CD4-positive, alpha-beta T cell (primary cell): Measurements from ENCODE around the gene XRCC4. TPM values are rescaled to one million over a fixed set of nuclear protein-coding genes. Genes with fewer than 3 reads are reported as not detected.

Experiments used
- ATAC-seq: fragments of 200-7000 bp; cut with Tn5 transposase; one replicate; pipeline ENCODE4 v1.10.0; 2022; ENCODE audit warnings: mild to moderate bottlenecking; ENCODE audit not compliant: poor library complexity
- CTCF ChIA-PET: fragments of 350-600 bp; sonication (Branson Sonifier 250); formaldehyde crosslinking; loops from one replicate; lab custom pipeline; 2021; ENCODE audit warnings: antibody characterized with exemption, inconsistent platforms; lab: Charles Lee
- POLR2A ChIA-PET: fragments of 350-600 bp; sonication (Branson Sonifier 250); formaldehyde crosslinking; loops from one replicate; lab custom pipeline; 2021; ENCODE audit warnings: antibody characterized with exemption, inconsistent platforms; lab: Charles Lee
- DNase-seq, 14 experiments: peaks; one replicate each; pipeline ENCODE4 v3.0.0-alpha.2; 2013 to 2020; ENCODE audit warnings: mixed read lengths in 2 of 14
- H3K27ac ChIP-seq, 2 donors: one replicate each; pipeline versions ENCODE4 v1.5.1 to v1.7.0; 2013; ENCODE audit warnings: low read length in 2 of 2, low read depth in 1 of 2, mild to moderate bottlenecking in 1 of 2
- H3K27me3 ChIP-seq, 2 experiments: 1 replicate in 1 of 2; 2 replicates in 1 of 2; pipeline versions ENCODE4 v1.6.1 to v1.7.0; 2013; ENCODE audit warnings: low read length in 2 of 2, control low read depth in 1 of 2, mild to moderate bottlenecking in 1 of 2, moderate library complexity in 1 of 2; ENCODE audit not compliant: insufficient read depth in 2 of 2, control insufficient read depth in 1 of 2
- H3K36me3 ChIP-seq: one replicate; pipeline ENCODE4 v1.6.1; 2013; ENCODE audit warnings: low read length, control low read depth; ENCODE audit not compliant: insufficient read depth
- H3K4me1 ChIP-seq: one replicate; pipeline ENCODE4 v1.6.1; 2013; ENCODE audit warnings: low read length, control low read depth; ENCODE audit not compliant: insufficient read depth
- H3K4me3 ChIP-seq: one replicate; pipeline ENCODE4 v1.5.1; 2013; ENCODE audit warnings: mild to moderate bottlenecking, low read length, moderate library complexity
- H3K9me3 ChIP-seq, 2 experiments: 1 replicate in 1 of 2; 2 replicates in 1 of 2; pipeline versions ENCODE4 v1.6.1 to v1.7.0; 2013; ENCODE audit warnings: low read length in 2 of 2, mild to moderate bottlenecking in 2 of 2, control low read depth in 1 of 2, moderate library complexity in 1 of 2; ENCODE audit not compliant: control insufficient read depth in 1 of 2, insufficient read depth in 1 of 2
- H3K27ac Mint-ChIP-seq: one replicate; pipeline ENCODE4 v1.8.0; 2020; ENCODE audit warnings: mixed read lengths
- H3K27me3 Mint-ChIP-seq: one replicate; pipeline ENCODE4 v1.8.0; 2021; ENCODE audit warnings: mixed read lengths
- H3K36me3 Mint-ChIP-seq: one replicate; pipeline ENCODE4 v1.8.0; 2021; ENCODE audit warnings: low read depth, mixed read lengths
- H3K4me1 Mint-ChIP-seq: one replicate; pipeline ENCODE4 v1.8.0; 2021; ENCODE audit warnings: low read depth, mixed read lengths
- H3K4me3 Mint-ChIP-seq: one replicate; pipeline ENCODE4 v1.8.0; 2020; ENCODE audit warnings: mild to moderate bottlenecking, mixed read lengths
- H3K9me3 Mint-ChIP-seq: one replicate; pipeline ENCODE4 v1.8.0; 2020; ENCODE audit warnings: mixed read lengths
- intact Hi-C, 2 experiments: fragments of 100-400 bp; cut with DNase I in 1 of 2; cut with micrococcal nuclease in 1 of 2; formaldehyde crosslinking; loops; one replicate each; pipeline versions ENCODE4 v1.15.1 to v1.9.0; 2023 to 2025; cut with DNase I, micrococcal nuclease
- total RNA-seq, 174 experiments: library from RNA in 2 of 174; stranded (reverse) in 2 of 174; gene quantifications; one replicate each; pipeline ENCODE4 v1.2.3 and lab custom pipeline; 2021 to 2026
- TF ChIP-seq, protein P1 (sequence below): fragments of 200-600 bp; IDR thresholded peaks from one replicate; pipeline ENCODE4 v1.8.0; 2022; ENCODE audit warnings: antibody characterized with exemption, mild to moderate bottlenecking

XRCC4 gene
- total RNA-seq, 2 experiments from 2014 or later = 1.8 TPM

DNA sequence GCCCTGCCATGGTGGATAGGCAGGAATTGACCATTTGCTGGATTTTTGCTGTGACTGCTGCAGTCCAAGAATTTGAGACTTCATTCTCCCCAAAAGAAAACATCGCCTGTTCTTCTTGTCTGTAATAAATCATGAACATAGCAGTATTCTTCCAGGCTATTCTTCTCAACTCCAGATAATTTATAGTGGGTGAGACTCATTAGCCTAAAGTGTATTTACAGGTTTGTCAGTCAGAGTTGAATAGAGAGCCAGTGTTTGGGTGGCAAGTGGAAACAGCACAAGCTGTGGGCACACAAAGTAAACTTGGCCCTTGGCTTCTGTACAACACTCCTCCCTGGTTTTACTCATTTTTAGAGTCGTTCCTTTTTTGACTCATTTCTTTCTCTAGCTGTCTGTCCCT lies 266.0 kb downstream of the XRCC4 start:
- H3K4me3 ChIP-seq = no peak overlapping the region
- H3K9me3 Mint-ChIP-seq = peaks cover 6% of the 10 kb centered on the region
- TF ChIP-seq, protein P1, sequence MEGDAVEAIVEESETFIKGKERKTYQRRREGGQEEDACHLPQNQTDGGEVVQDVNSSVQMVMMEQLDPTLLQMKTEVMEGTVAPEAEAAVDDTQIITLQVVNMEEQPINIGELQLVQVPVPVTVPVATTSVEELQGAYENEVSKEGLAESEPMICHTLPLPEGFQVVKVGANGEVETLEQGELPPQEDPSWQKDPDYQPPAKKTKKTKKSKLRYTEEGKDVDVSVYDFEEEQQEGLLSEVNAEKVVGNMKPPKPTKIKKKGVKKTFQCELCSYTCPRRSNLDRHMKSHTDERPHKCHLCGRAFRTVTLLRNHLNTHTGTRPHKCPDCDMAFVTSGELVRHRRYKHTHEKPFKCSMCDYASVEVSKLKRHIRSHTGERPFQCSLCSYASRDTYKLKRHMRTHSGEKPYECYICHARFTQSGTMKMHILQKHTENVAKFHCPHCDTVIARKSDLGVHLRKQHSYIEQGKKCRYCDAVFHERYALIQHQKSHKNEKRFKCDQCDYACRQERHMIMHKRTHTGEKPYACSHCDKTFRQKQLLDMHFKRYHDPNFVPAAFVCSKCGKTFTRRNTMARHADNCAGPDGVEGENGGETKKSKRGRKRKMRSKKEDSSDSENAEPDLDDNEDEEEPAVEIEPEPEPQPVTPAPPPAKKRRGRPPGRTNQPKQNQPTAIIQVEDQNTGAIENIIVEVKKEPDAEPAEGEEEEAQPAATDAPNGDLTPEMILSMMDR = no peak
- H3K9me3 ChIP-seq = peaks cover 5 to 18% of the 10 kb centered on the region in 2 experiments
- peaks cover 7% of the 10 kb centered on the region for H3K4me1 ChIP-seq
- peaks cover 13% of the 10 kb centered on the region for H3K36me3 Mint-ChIP-seq
- no peak for ATAC-seq
- H3K4me3 Mint-ChIP-seq = no peak overlapping the region
- no peaks in the 10 kb centered on the region for H3K27me3 Mint-ChIP-seq
- H3K27ac Mint-ChIP-seq = no peak overlapping the region
- peaks cover 28% of the 10 kb centered on the region for H3K4me1 Mint-ChIP-seq
- no peaks in the 10 kb centered on the region for H3K27me3 ChIP-seq
- POLR2A ChIA-PET = no interaction called here
- H3K36me3 ChIP-seq = no peaks in the 10 kb centered on the region
- CTCF ChIA-PET = no interaction called here
- DNase-seq = no peak
- intact Hi-C loops = no loop called here
- H3K27ac ChIP-seq = no peak overlapping the region

GRCh38 chr5:83345423-83345822 lies 268.1 kb downstream of the XRCC4 start:
- H3K27me3 Mint-ChIP-seq = no peaks in the 10 kb centered on the region
- no peaks in the 10 kb centered on the region for H3K36me3 ChIP-seq
- H3K4me1 Mint-ChIP-seq = peaks cover 14% of the 10 kb centered on the region
- peaks cover 15% of the 10 kb centered on the region for H3K9me3 Mint-ChIP-seq
- TF ChIP-seq, protein P1 = no peak
- no peak overlapping the region for H3K4me3 ChIP-seq
- ChIA-PET CTCF (no interaction called here), POLR2A (no interaction called here)
- no peaks in the 10 kb centered on the region for H3K4me1 ChIP-seq
- H3K27ac ChIP-seq = no peak overlapping the region
- H3K9me3 ChIP-seq = peaks cover 8 to 19% of the 10 kb centered on the region in 2 experiments
- DNase-seq = no peak
- no peak for ATAC-seq
- H3K4me3 Mint-ChIP-seq = no peak overlapping the region
- no peak overlapping the region for H3K27ac Mint-ChIP-seq
- peaks cover 32% of the 10 kb centered on the region for H3K36me3 Mint-ChIP-seq
- intact Hi-C loops = no loop called here
- H3K27me3 ChIP-seq = no peaks in the 10 kb centered on the region

DNA sequence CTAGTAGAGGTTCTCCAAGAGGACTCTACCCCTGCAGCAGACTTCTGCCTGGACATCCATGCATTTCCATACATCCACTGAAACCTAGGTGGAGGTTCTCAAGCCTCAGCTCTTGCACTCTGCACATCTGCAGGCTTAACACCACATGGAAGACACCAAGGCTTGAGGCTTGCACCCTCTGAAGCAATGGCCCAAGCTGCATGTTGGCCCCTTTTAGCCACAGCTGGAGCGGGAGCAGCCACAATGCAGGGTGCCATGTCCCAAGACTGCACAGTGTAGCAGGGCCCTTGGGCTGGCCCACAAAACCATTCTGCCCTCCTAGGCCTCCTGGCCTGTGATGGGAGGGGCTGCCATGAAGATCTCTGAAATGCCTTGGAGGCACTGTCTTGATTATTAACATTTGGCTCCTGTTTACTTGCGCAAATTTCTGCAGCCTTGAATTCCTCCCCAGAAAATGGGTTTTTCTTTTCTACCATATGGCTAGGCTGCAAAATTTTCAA lies 271.0 kb downstream of the XRCC4 start:
- no peaks in the 10 kb centered on the region for H3K36me3 ChIP-seq
- no peaks in the 10 kb centered on the region for H3K27me3 Mint-ChIP-seq
- POLR2A ChIA-PET = no interaction called here
- no peaks in the 10 kb centered on the region for H3K27me3 ChIP-seq
- CTCF ChIA-PET = no interaction called here
- no peak overlapping the region for H3K4me3 ChIP-seq
- no peaks in the 10 kb centered on the region for H3K4me1 Mint-ChIP-seq
- peaks cover 16% of the 10 kb centered on the region for H3K9me3 Mint-ChIP-seq
- ATAC-seq = no peak
- H3K4me1 ChIP-seq = no peaks in the 10 kb centered on the region
- intact Hi-C loops = no loop called here
- H3K27ac ChIP-seq = no peak overlapping the region
- no peak overlapping the region for H3K27ac Mint-ChIP-seq
- peaks cover 39% of the 10 kb centered on the region for H3K36me3 Mint-ChIP-seq
- H3K4me3 Mint-ChIP-seq = no peak overlapping the region
- TF ChIP-seq, protein P1 = no peak
- peaks cover 11 to 19% of the 10 kb centered on the region in 2 experiments for H3K9me3 ChIP-seq
- DNase-seq = no peak
